ENCODE results near the gene PHF11.
"Not testable (repeated sequence)": the region's sequence is repeated elsewhere in the genome, so short reads cannot be mapped to it uniquely, and the experiment has no call there.

PHF11 gene

DNA sequence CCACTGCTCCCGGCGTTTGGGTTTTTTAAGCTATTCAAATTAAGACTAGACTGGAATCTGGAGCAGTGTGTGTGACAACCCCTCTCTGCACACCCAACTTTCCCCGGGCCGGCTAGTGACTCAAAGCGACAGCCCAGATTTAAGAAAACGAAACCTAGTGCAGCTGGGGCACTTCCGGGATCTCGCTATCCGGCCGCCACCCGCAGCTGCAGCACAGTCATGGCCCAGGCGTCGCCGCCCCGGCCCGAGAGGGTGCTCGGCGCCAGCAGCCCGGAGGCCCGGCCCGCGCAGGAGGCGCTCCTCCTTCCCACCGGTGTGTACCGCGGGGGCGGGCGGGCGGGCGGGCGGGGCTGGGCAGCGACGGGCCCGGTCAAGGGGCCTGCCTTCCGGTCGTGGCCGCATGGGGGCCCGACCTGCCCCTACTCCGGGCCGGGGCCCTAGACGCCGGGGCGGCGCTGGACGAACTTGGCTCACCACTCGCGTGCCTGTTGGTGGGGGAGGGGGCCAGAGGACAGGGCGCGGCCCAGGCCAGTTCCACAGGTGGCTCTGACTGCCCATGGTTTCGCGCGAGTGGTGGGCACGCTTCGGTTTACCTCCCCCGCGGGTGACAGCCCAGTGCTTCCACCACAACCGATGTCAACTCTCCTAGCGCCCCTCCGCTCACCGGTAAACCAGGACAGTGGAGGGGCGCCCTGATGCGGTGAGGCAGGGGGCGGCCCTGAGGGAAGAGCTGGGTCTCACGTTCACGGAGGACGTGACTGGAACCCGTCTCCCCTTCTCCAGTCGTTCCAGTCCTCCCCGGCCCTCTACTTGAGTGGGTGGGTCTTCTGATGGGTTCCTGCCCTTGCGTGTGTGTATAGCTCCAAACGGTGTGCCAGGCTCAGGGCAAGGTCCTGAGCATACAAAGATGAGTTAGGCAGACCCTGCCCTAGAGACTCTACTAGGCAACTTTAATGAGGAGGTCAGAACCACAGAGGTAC, at the start of gene PHF11:
Gene PHF11 (plus strand): TSS at position 171 of the 980 bp plus-strand sequence. CDS start 49 bp downstream, at position 220.
- DNase-seq (ENCODE audit: low spot score) = peak; percentile 82

- DNase-seq (ENCODE audit: low spot score) = no peak
Observed at GRCh38 chr13:49446473-49446872, 49.3 kb upstream of the PHF11 start.

DNA sequence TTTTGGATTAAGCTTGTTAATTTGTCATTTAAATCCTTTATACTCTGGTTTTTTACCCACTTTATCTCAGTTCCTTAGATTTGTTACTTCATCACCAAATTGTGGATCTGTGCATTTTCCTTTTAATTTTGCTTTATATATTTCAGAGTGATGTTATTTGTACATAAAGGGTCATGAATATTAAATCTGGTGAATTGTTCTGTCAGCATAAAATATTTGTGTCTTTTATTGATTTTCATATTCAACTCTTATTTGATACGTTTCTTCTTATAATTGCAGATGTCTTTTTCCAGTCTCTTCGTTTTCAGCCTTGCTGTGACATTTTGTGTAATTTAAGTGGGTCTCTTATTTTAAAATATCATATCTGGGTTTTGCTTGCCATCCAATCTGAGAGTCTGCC, 47.0 kb upstream of the PHF11 start:
- no peak for DNase-seq (ENCODE audit: low spot score)

DNA sequence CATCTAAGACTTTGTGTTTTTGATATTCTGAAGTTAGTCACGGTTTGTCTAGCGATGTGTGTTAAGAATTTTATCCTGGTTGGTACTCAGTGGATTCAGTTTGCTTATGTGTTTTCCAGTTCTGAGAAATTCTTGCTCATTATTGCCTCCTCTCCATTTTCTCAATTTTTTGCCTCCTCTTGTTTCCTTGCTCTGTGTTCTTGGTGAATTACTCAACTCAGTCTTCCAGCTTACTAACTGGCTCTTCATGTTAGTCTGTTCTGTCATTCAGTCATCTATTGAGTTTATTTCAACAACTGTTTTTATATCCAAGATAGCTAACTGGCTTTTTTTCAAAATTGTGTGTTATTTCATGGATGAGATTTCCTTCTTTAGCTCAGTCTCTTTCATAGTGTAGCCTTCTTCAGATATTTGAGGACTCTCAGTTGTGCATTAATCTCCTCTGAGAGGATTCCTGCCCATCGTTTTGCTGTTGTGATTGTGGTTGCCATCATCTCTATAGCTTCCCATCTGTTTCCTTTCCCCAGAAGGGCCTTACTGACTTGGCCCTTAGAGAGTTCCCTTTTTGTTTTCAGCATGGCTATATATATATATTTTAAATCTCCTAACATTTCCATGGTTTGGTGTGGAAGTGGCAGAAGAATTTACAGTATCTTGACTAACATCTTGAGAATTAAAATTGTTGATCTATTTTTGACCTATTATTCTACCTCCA, 45.5 kb upstream of the PHF11 start:
- DNase-seq (ENCODE audit: low spot score) = no peak

DNA sequence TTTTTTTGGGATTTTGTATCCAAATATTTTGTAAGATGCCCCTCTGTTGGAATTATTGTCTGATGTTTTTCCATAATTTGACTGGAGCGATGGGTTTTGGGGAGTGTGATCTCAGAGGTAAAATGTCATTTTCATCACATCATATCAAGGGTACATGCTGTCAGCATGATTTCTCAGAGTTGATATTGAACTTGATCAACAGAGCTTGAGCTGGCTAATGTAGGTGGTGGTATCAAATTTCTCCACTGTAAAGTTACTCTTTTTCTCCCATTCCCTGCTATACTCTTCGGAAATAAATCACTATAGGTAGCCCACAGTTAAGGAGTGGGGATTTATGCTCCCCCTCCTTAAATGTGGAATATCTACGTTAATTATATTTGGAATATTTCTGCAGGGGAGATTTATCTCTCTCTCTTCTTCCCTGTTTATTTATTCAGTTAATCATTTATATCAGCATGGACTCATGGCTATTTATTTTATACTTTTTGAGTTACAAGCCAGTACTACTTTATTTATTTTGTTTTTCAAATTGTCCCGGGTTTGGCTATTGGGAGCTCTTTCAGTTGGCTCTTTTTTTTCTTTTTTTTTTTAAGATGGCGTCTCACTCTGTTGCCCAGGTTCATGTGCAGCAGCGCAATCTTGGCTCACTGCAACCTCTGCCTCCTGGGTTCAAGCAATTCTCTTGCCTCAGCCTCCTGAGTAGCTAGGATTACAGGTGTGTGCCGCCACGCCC, 42.9 kb upstream of the PHF11 start:
- no peak for DNase-seq (ENCODE audit: low spot score)

GRCh38 chr13:49453465-49453864, 42.3 kb upstream of the PHF11 start:
- no peak for DNase-seq (ENCODE audit: low spot score)

DNA sequence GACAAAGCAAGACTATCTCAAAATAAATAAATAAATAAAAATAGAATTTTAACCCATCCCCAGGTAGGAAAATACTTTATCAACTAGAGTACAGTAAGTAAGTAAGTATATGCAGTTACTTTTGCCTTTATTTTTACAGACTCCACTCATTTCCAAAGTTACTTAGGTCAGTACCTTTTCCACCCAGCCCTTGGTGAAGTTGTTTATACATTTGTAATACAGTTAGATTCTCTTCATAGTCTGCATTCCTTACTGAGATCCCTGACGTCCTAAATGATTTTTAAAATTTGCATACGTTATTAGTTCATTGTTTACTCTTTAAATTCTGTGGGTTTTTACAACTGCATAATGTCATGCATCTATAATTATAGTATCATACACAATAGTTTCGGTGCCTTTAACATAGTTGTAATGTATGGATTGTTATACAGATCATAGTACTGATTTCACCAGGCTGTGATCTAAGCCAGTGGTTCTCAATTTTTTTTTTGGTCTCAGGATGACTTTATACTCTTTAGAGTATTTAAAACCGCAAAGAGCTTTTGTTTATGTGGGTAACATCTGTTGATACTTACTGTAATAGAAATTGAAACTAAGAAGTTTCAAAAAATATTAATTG, 41.3 kb upstream of the PHF11 start:
- DNase-seq (ENCODE audit: low spot score) = no peak

DNA sequence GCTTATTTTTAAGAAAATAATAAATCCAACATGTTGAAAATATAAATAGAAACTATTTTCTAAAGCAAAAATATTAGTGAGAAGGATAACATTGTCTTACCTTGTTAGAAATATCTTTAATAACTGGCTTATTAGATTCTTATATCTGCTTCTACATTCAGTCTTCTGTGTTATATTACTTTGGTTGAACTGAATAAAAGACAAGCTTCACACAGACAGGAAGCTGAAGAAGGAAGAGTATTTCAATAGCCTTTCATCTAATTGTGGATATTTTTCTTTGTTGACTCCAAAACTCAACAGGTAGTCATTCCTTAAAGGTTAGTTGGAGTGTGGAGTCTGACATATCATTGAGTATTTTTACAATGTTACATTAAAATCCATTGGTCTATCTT, 40.8 kb upstream of the PHF11 start:
- DNase-seq (ENCODE audit: low spot score) = no peak

GRCh38 chr13:49456156-49456555, 39.6 kb upstream of the PHF11 start:
- DNase-seq (ENCODE audit: low spot score) = no peak

DNA sequence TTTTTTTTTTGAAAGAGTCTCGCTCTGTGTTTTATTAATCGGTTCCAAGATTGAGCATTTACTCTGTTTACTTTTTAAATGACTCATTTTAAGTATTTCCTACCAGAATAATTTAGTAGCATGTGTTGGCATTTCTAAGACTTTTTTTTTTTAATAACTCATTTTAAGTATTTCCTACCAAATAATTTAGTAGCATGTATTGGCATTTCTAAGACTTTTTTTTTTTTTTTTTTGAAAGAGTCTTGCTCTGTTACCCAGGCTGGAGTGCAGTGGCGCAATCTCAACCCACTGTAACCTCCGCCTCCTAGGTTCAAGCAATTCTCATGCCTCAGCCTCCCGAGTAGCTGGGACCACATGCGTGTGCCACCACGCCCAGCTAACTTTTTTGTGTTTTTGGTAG, 38.5 kb upstream of the PHF11 start:
- no peak for DNase-seq (ENCODE audit: low spot score)

- DNase-seq (ENCODE audit: low spot score) = no peak
Observed at GRCh38 chr13:49459580-49459979, 36.2 kb upstream of the PHF11 start.

DNA sequence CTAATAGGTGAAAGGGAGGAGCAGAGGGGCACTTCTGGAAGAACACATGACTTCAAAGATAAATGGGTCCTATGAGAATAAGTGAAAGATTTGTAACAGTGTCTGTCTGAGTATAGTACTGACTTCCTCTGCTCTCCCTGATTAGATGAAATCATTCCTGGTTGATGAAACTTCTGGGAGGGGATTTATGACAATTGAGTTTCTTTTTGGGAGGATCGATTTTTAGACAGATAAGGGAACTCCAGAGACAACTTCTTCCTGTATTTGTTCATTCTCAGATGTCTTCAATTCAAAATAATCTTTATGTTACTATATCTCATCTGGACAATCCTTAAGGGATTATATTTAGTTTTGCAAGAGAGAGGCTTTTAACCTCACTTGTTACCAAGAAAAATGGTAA, 31.7 kb upstream of the PHF11 start:
- DNase-seq (ENCODE audit: low spot score) = no peak

- DNase-seq (ENCODE audit: low spot score) = no peak
Observed at GRCh38 chr13:49464621-49465325, 31.0 kb upstream of the PHF11 start.

DNA sequence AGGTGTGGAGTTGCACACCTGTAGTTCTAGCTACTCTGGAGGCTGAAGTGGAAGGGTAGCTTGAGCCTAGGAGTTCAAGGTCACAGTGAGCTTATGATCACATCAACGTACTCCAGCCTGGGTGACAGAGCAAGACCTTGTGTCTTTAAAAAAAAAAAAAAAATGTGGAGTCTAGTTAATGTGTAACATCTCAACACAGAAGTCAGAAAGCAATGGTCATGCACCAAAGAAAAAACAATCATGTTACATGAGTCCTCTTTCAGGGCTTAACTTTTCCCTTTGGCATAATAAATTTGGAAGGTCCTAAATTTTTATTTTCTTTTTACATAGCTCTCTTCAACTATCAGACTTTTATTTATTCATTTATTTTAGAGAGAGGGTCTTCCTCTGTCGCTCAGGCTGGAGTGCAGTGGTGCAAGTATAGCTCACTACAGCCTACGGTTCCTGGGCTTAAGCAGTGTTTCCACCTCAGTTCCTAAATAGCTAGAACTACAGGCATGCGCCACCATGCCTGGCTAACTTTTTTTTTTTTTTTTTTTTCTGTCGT, 29.4 kb upstream of the PHF11 start:
- DNase-seq (ENCODE audit: low spot score) = no peak

DNA sequence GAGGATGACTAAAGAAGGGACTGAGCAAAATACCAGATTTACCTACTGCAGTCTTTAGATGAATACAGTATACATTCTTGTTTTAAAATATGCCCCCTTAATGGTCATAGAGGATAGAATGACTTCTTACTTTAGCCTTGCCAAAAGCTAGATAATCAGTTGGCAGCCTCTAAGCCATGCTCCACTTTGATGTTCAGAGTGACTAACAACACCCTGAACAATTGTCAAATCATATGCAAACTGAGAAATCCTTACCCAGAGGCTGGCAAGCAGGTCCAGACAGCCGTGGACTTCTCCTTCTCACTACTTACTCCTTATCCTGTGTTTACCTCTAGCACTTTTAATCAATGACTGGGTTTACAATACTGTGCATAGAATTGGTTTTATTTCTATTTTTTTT, 23.6 kb upstream of the PHF11 start:
- DNase-seq (ENCODE audit: low spot score) = no peak

- no peak for DNase-seq (ENCODE audit: low spot score)
Observed at GRCh38 chr13:49476529-49476928, 19.2 kb upstream of the PHF11 start.

DNA sequence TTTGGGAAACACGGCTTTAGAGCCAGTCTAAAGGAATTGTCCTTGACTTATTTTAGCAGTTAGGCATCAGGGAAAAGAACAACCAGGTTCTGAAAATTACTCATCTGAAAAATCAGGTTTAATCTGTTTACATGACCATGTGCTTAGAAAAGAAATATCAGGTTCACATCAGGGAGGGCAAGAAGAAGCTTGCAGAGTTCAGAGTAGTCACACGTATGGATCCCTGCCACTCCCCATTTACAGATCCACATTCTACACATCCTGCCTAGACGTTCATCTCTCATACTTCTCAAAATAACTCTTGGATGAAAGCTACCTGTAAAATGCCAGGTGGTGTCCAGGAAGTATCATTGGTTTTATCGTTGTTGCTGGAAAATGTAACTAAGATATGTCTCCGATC, 14.0 kb upstream of the PHF11 start:
- no peak for DNase-seq (ENCODE audit: low spot score)

DNA sequence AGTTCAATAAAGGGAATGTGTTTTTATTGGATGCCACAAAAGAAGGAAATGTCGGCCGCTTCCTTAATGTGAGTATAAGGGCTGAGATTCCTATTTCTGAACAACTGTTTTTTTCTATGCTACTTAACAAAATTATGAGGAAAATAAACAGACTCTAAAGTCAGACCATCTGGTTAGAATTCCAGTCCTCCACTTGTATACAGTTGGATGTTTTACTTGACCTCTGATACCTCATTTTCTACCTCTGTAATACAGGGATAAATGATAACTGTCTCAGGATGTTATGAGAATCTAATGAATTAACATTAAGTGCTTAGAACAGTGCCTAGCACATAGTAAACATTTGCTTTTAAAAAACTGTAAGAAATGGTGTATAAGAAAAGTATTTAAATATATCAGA, 7.2 kb upstream of the PHF11 start:
- DNase-seq (ENCODE audit: low spot score) = no peak

- DNase-seq (ENCODE audit: low spot score) = no peak
Observed at GRCh38 chr13:49494645-49495044, 1.1 kb upstream of the PHF11 start.

DNA sequence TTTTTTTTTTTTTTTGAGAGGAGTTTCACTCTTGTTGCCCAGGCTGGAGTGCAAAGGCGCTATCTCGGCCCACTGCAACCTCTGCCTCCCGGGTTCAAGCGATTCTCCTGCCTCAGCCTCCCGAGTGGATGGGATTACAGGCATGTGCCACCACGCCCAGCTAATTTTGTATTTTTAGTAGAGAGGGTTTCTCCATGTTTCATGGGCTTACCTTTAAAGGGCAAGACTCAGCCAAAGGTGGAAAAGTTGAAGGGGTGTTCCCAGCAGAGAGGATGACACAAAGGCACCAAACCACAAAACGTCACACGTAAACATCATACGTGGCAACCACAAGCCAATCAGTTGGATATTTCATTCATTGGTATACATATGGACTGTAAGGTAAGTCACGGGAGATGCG, 1.1 kb downstream of the PHF11 start:
- not testable (repeated sequence) for DNase-seq (ENCODE audit: low spot score)

- no peak for DNase-seq (ENCODE audit: low spot score)
Observed at GRCh38 chr13:49497272-49497671, 1.5 kb downstream of the PHF11 start.
